Measurements from ENCODE around the gene UMODL1.

The UMODL1 gene

GRCh38 chr21:42075686-42076471 lies 4.8 kb downstream of the UMODL1 start:
- TF ChIP-seq TCF12 (IDR thresholded peaks at IDR 0.05; ENCODE audit: low read depth) (no peak), CREB1 (IDR thresholded peaks at IDR 0.05; ENCODE audit: low read depth) (no peak), TAF1 (IDR thresholded peaks at IDR 0.05; ENCODE audit: low read depth) (no peak), ZBTB7A (IDR thresholded peaks at IDR 0.05; ENCODE audit: low read depth) (no peak)

GRCh38 chr21:42079008-42079938 lies 8.2 kb downstream of the UMODL1 start:
- TF ChIP-seq YY1 (IDR thresholded peaks at IDR 0.05; ENCODE audit: low read depth) (no peak), NFIC (IDR thresholded peaks at IDR 0.05) (no peak), MAX (IDR thresholded peaks at IDR 0.05) (no peak), EGR1 (IDR thresholded peaks at IDR 0.05) (no peak), USF1 (IDR thresholded peaks at IDR 0.05) (no peak), EP300 (IDR thresholded peaks at IDR 0.05; ENCODE audit: borderline replicate concordance) (no peak), TCF12 (IDR thresholded peaks at IDR 0.05; ENCODE audit: low read depth) (no peak), FOXM1 (IDR thresholded peaks at IDR 0.05; ENCODE audit: borderline replicate concordance, low read depth) (no peak), REST (IDR thresholded peaks at IDR 0.05; ENCODE audit: low read depth) (no peak), CEBPB (IDR thresholded peaks at IDR 0.05) (no peak), TAF1 (IDR thresholded peaks at IDR 0.05; ENCODE audit: low read depth) (no peak), CREB1 (IDR thresholded peaks at IDR 0.05; ENCODE audit: low read depth) (no peak)

- TF ChIP-seq FOXM1 (IDR thresholded peaks at IDR 0.05; ENCODE audit: borderline replicate concordance, low read depth) (no peak), CREB1 (IDR thresholded peaks at IDR 0.05; ENCODE audit: low read depth) (no peak), CEBPB (IDR thresholded peaks at IDR 0.05) (no peak), RAD21 (IDR thresholded peaks at IDR 0.05; ENCODE audit: low read depth) (no peak), REST (IDR thresholded peaks at IDR 0.05; ENCODE audit: low read depth) (no peak), NFIC (IDR thresholded peaks at IDR 0.05) (no peak), YY1 (IDR thresholded peaks at IDR 0.05; ENCODE audit: low read depth) (no peak), MAX (IDR thresholded peaks at IDR 0.05) (no peak), TCF12 (IDR thresholded peaks at IDR 0.05; ENCODE audit: low read depth) (no peak)
Observed at GRCh38 chr21:42079939-42080787, 9.0 kb downstream of the UMODL1 start.

GRCh38 chr21:42080788-42081083 lies 9.6 kb downstream of the UMODL1 start:
- TF ChIP-seq TCF12 (IDR thresholded peaks at IDR 0.05; ENCODE audit: low read depth) = no peak
- TF ChIP-seq RAD21 (IDR thresholded peaks at IDR 0.05; ENCODE audit: low read depth) = no peak
- no peak for TF ChIP-seq MAX (IDR thresholded peaks at IDR 0.05)
- TF ChIP-seq FOXM1 (IDR thresholded peaks at IDR 0.05; ENCODE audit: borderline replicate concordance, low read depth) = no peak
- no peak for TF ChIP-seq TEAD4 (IDR thresholded peaks at IDR 0.05)
- TF ChIP-seq REST (IDR thresholded peaks at IDR 0.05; ENCODE audit: low read depth) = no peak
- no peak for TF ChIP-seq EGR1 (IDR thresholded peaks at IDR 0.05)
